Kidney tubule cell (primary cell): ENCODE measurements around the gene SPINK5.
A peak's percentile ranks its signal among the peaks of the same experiment; 100 is the strongest.

Experiments used
- DNase-seq: peaks from one replicate; pipeline ENCODE4 v3.0.0-alpha.2; 2018; ENCODE audit warnings: low spot score

The SPINK5 gene

GRCh38 chr5:148186248-148187003 is 122.6 kb downstream of the SPINK5 start:
- peak; percentile 67 for DNase-seq
